Measurements from ENCODE around the gene VIM. TPM values are rescaled to one million over a fixed set of nuclear protein-coding genes. Genes with fewer than 3 reads are reported as not detected.
A peak's percentile ranks its signal among the peaks of the same experiment; 100 is the strongest.

Gene VIM
- 1,000 to 10,000 TPM; 1,589 to 1,774 TPM for total RNA-seq
- polyA plus RNA-seq (ENCODE audit: insufficient read length in 6 of 6), result 1,000 to 10,000 TPM; 1,695 to 2,224 (median 1,974) TPM
- long read RNA-seq, donor 1, transcript VIM-201 (9 exons, 1,868 nt), result major isoform, 563 of 975 reads
- long read RNA-seq, donor 1, transcript VIM-205 (2 exons, 1,139 nt), result minor isoform, 11 of 975 reads
- long read RNA-seq, donor 1, partial matches to known transcripts, result 312 of 975 reads
- long read RNA-seq, donor 1, other reads (novel, unspliced or antisense), result 84 of 975 reads
- long read RNA-seq, donor 2, transcript VIM-205 (2 exons, 1,139 nt), result minor isoform, 21 of 1,367 reads
- long read RNA-seq, donor 2, transcript VIM-201 (9 exons, 1,868 nt), result major isoform, 634 of 1,367 reads
- long read RNA-seq, donor 2, partial matches to known transcripts, result 605 of 1,367 reads
- long read RNA-seq, donor 2, other reads (novel, unspliced or antisense), result 104 of 1,367 reads
- long read RNA-seq, donor 3, transcript VIM-201 (9 exons, 1,868 nt), result major isoform, 462 of 690 reads
- long read RNA-seq, donor 3, partial matches to known transcripts, result 164 of 690 reads
- long read RNA-seq, donor 3, other reads (novel, unspliced or antisense), result 58 of 690 reads
- long read RNA-seq, donor 4, transcript VIM-201 (9 exons, 1,868 nt), result major isoform, 2,054 of 2,367 reads
- long read RNA-seq, donor 4, partial matches to known transcripts, result 195 of 2,367 reads
- long read RNA-seq, donor 4, other reads (novel, unspliced or antisense), result 118 of 2,367 reads
- long read RNA-seq, donor 5, transcript VIM-201 (9 exons, 1,868 nt), result major isoform, 460 of 779 reads
- long read RNA-seq, donor 5, transcript VIM-205 (2 exons, 1,139 nt), result minor isoform, 6 of 779 reads
- long read RNA-seq, donor 5, partial matches to known transcripts, result 261 of 779 reads
- long read RNA-seq, donor 5, other reads (novel, unspliced or antisense), result 50 of 779 reads
- long read RNA-seq, donor 6, transcript VIM-205 (2 exons, 1,139 nt), result minor isoform, 6 of 652 reads
- long read RNA-seq, donor 6, transcript VIM-201 (9 exons, 1,868 nt), result major isoform, 402 of 652 reads
- long read RNA-seq, donor 6, partial matches to known transcripts, result 196 of 652 reads
- long read RNA-seq, donor 6, other reads (novel, unspliced or antisense), result 47 of 652 reads
- long read RNA-seq, donor 7, transcript VIM-201 (9 exons, 1,868 nt), result major isoform, 129 of 224 reads
- long read RNA-seq, donor 7, partial matches to known transcripts, result 68 of 224 reads
- long read RNA-seq, donor 7, other reads (novel, unspliced or antisense), result 23 of 224 reads
- long read RNA-seq, donor 8, transcript VIM-201 (9 exons, 1,868 nt), result major isoform, 299 of 508 reads
- long read RNA-seq, donor 8, partial matches to known transcripts, result 163 of 508 reads
- long read RNA-seq, donor 8, other reads (novel, unspliced or antisense), result 41 of 508 reads
- long read RNA-seq, donor 9, partial matches to known transcripts, result 12 of 13 reads
- long read RNA-seq, donor 9, other reads (novel, unspliced or antisense), result 0 of 13 reads
- long read RNA-seq, donor 10, transcript VIM-201 (9 exons, 1,868 nt), result major isoform, 1,388 of 1,500 reads
- long read RNA-seq, donor 10, partial matches to known transcripts, result 33 of 1,500 reads
- long read RNA-seq, donor 10, other reads (novel, unspliced or antisense), result 79 of 1,500 reads
- long read RNA-seq, donor 11, transcript VIM-201 (9 exons, 1,868 nt), result major isoform, 704 of 1,125 reads
- long read RNA-seq, donor 11, transcript VIM-205 (2 exons, 1,139 nt), result minor isoform, 16 of 1,125 reads
- long read RNA-seq, donor 11, transcript VIM-206 (8 exons, 2,272 nt), result minor isoform, 5 of 1,125 reads
- long read RNA-seq, donor 11, partial matches to known transcripts, result 332 of 1,125 reads
- long read RNA-seq, donor 11, other reads (novel, unspliced or antisense), result 65 of 1,125 reads
- long read RNA-seq, donor 12, transcript VIM-201 (9 exons, 1,868 nt), result major isoform, 342 of 482 reads
- long read RNA-seq, donor 12, partial matches to known transcripts, result 88 of 482 reads
- long read RNA-seq, donor 12, other reads (novel, unspliced or antisense), result 44 of 482 reads

DNA sequence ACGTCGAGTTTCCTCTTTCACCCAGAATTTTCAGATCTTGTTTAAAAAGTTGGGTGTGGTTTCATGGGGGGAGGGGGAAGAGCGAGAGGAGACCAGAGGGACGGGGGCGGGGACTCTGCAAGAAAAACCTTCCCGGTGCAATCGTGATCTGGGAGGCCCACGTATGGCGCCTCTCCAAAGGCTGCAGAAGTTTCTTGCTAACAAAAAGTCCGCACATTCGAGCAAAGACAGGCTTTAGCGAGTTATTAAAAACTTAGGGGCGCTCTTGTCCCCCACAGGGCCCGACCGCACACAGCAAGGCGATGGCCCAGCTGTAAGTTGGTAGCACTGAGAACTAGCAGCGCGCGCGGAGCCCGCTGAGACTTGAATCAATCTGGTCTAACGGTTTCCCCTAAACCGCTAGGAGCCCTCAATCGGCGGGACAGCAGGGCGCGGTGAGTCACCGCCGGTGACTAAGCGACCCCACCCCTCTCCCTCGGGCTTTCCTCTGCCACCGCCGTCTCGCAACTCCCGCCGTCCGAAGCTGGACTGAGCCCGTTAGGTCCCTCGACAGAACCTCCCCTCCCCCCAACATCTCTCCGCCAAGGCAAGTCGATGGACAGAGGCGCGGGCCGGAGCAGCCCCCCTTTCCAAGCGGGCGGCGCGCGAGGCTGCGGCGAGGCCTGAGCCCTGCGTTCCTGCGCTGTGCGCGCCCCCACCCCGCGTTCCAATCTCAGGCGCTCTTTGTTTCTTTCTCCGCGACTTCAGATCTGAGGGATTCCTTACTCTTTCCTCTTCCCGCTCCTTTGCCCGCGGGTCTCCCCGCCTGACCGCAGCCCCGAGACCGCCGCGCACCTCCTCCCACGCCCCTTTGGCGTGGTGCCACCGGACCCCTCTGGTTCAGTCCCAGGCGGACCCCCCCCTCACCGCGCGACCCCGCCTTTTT is at the start of gene VIM:
Gene VIM, plus strand, starts transcription at position 151 of the 925 bp plus-strand sequence. CDS start 1,182 bp downstream, outside the sequence.
- H3K4me3 ChIP-seq, result peak within 1 kb of the TSS; percentile 83
- H3K27me3 ChIP-seq, result no peaks in the 10 kb centered on the region
- ATAC-seq (peak; percentile 66), DNase-seq (peak; percentile 91 to 97 (median 92))
- H3K9me3 ChIP-seq, result no peaks in the 10 kb centered on the region
- peaks cover 0 to 31% of the 10 kb centered on the region in 2 donors for H3K36me3 ChIP-seq
- peaks cover 18 to 57% of the 10 kb centered on the region in 2 donors for H3K4me1 ChIP-seq
- intact Hi-C loops (cut with DNase I), result no loop called here
- H3K27ac ChIP-seq, result peak within 1 kb of the TSS; percentile 99
- TF ChIP-seq, protein P1, sequence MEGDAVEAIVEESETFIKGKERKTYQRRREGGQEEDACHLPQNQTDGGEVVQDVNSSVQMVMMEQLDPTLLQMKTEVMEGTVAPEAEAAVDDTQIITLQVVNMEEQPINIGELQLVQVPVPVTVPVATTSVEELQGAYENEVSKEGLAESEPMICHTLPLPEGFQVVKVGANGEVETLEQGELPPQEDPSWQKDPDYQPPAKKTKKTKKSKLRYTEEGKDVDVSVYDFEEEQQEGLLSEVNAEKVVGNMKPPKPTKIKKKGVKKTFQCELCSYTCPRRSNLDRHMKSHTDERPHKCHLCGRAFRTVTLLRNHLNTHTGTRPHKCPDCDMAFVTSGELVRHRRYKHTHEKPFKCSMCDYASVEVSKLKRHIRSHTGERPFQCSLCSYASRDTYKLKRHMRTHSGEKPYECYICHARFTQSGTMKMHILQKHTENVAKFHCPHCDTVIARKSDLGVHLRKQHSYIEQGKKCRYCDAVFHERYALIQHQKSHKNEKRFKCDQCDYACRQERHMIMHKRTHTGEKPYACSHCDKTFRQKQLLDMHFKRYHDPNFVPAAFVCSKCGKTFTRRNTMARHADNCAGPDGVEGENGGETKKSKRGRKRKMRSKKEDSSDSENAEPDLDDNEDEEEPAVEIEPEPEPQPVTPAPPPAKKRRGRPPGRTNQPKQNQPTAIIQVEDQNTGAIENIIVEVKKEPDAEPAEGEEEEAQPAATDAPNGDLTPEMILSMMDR (IDR thresholded peaks at IDR 0.05), result peak in 1 of 2 donors; percentile 22

DNA sequence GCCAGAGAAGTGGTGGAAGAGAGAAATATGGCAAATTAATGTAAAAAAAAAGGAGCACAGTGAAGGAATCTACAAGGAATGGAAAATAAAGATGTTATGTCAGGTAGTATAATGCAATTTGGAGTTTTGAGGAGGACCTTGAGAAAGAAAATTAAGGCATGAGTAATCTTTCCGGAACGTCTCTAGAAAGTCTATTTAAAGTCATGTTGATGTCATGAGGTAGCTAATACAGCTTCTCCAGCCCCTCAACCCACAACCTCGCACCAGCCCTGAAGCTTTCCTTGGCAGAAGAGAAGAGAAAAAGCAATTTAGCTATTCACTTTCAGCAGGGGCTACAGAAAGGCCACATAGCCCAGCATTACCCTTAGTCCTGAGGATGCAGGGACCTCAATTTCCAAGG is 49.0 kb upstream of the VIM start:
- DNase-seq (no peak), ATAC-seq (no peak)
- Histone ChIP-seq H3K4me3 (no peak overlapping the region), H3K27me3 (no peaks in the 10 kb centered on the region), H3K36me3 (no peaks in the 10 kb centered on the region), H3K27ac (no peak overlapping the region), H3K4me1 (peaks cover 0 to 24% of the 10 kb centered on the region in 2 donors), H3K9me3 (no peaks in the 10 kb centered on the region)
- intact Hi-C loops (cut with DNase I), result no loop called here
- TF ChIP-seq, protein P1 (IDR thresholded peaks at IDR 0.05), result no peak

DNA sequence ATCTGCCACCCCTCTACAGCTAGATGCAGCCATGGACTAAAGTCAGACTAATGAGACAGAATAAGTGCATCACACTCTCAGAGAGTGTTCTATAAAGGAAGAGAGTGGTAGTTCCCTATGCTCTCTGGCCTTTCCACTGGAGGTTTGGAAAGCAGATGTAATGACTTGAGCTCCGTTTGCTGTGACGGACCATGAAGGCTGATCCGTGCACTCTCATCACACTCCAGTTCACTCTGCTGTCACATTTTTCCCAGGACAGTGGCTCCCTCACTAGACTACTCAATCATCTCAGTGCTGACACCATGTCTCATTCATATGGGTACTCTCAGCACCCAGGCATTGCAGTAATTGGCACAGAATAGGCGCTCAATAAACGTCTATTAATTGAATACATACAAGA is 46.9 kb upstream of the VIM start:
- no peaks in the 10 kb centered on the region for H3K27me3 ChIP-seq
- no peak for ATAC-seq
- H3K36me3 ChIP-seq, result no peaks in the 10 kb centered on the region
- intact Hi-C loops (cut with DNase I), result no loop called here
- TF ChIP-seq, protein P1 (IDR thresholded peaks at IDR 0.05), result no peak
- H3K4me3 ChIP-seq, result no peak overlapping the region
- H3K9me3 ChIP-seq, result no peaks in the 10 kb centered on the region
- no peak overlapping the region for H3K27ac ChIP-seq
- DNase-seq, result no peak
- peaks cover 0 to 8% of the 10 kb centered on the region in 2 donors for H3K4me1 ChIP-seq
